RKO (cell line): ENCODE results near the gene TOMM22.

ENCODE experiments used
- DNase-seq: peaks from one replicate; pipeline ENCODE4 v3.0.0-alpha.2; 2016; ENCODE audit warnings: low spot score

Gene TOMM22

GRCh38 chr22:38715176-38715764 lies 33.5 kb downstream of the TOMM22 start:
- DNase-seq: no peak

GRCh38 chr22:38715852-38716251 lies 34.1 kb downstream of the TOMM22 start:
- no peak for DNase-seq

DNA sequence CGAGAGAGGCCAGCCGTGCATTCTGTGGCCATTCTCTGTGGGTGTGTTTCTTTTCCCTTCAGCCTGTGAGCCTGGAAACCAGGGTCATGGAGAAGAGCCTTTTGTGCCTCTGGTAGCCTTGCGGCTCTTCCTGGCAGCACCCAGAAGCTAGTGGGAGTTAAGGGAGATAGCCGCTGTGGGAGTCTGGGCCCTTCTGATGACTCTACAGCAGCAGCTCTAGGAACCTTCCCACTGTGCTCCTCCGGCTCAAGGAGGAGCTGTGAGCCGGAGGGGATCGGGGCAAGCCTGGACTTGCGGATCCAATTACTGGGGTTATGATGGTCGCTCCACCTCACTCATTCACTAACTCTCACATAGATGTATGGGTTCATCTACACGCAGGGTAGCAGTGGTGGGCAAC lies 34.5 kb downstream of the TOMM22 start:
- no peak for DNase-seq

DNA sequence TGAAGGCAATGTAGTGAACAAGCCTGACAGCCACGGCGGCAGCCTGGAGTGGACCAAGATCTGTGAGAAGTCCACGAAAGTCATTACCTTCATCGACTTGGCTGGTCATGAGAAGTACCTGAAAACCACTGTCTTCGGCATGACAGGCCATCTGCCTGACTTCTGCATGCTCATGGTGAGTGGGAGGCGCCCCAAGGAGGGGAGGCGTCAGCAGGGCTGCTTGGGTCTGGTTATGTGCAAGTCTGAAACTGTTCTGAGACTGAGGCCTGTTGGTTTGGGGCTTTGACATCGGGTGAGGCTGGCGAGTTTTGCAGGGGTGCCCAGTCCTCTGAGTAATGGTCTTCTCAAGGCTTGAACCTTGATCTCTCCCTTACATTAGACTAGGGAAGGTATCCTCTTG lies 35.1 kb downstream of the TOMM22 start:
- DNase-seq: no peak

GRCh38 chr22:38717244-38717643 lies 35.5 kb downstream of the TOMM22 start:
- no peak for DNase-seq

GRCh38 chr22:38718414-38718813 lies 36.7 kb downstream of the TOMM22 start:
- peak; percentile 91 for DNase-seq

DNA sequence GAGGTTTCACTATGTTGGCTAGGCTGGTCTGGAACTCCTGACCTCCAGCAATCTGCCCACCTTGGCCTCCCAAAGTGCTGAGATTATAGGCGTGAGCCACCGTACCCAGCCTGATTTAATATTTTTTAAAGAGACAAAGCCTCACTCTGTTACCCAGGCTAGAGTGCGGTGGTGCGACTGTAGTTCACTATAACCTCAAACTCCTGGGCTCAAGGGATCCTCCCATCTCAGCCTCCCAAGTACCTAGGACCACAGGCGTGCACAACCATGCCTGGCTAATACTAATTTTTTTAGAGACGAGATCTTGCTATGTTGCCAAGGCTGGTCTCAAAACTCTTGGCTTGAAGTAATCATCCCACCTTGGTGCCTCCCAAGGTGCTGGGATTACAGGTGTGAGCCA lies 37.4 kb downstream of the TOMM22 start:
- DNase-seq: no peak

DNA sequence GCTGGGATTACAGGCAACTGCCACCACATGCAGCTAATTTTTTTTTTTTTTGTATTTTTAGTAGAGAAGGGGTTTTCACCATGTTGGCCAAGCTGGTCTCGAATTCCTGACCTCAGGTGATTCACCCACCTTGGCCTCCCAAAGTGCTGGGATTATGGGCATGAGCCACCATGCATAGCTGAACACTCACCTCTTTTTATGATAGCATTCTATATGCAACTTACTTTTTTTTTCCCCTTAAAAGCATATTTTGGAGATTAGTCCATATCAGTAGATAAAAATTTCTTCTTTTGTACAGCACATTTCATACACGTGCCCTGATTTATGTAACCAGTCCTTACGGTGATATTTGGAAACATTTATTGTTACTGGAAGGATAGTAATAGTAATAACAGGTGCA lies 38.6 kb downstream of the TOMM22 start:
- DNase-seq: no peak

- no peak for DNase-seq
Measured at GRCh38 chr22:38721551-38721950, 39.8 kb downstream of the TOMM22 start.

GRCh38 chr22:38724176-38724575 lies 42.4 kb downstream of the TOMM22 start:
- DNase-seq: no peak

- peak; percentile 67 for DNase-seq
Measured at GRCh38 chr22:38724926-38725571, 43.3 kb downstream of the TOMM22 start.

GRCh38 chr22:38725900-38726655 lies 44.3 kb downstream of the TOMM22 start:
- no peak for DNase-seq

DNA sequence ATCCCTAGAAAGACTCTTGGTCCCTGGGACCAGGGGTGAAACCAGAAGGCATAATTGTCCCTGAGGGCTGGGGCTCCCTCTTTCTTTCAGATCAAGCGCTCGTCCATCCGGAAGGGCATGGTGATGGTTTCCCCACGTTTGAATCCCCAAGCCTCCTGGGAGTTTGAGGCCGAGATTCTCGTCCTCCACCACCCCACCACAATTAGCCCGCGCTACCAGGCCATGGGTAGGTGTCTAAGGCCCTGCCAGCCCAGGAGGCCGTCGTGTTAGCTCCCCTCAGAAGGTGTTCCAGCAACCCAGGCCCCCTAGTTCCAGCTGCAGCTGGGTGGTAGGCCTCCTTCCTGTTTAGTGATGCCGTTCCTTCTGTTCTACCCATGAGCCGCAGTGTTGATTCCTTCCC lies 45.4 kb downstream of the TOMM22 start:
- DNase-seq: no peak

DNA sequence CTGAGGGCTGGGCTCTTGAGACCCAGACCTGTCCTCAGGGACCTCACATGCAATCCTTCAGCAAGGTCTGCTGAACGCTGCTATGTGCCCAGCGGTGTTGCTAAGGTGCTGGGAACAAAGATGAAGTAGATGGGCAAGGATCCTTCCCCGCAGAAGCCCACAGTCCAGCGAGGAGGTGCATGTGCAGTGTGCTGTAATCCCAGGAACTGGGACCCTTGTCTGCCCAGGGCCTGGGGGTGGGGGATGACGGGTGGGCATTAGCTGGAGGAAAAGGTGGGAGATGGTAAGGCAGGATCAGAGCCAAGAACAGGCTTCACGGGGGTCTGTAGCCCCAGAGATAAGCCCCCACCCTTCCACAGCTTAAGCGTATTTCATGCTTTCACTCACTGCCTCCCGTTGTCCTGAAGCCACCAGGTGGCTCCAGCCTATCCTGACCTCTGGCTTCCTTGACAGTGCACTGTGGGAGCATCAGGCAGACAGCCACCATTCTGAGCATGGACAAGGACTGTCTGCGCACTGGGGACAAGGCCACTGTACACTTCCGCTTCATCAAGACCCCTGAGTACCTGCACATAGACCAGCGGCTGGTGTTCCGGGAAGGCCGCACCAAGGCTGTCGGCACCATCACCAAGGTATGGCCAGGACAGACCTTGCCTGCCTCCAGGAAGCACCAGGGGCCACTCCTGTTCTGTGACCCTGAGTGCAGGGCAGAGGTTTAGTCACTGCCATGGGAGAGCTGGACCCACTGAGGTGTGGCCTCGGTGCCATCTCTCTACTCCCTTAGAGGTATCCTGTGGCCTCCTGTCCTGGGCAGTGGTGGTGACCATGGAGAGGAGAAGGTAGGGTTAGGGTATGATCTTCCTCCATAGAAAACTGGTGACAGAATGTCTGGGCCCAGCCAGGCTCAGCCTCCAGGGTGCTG lies 46.0 kb downstream of the TOMM22 start:
- DNase-seq: no peak

- no peak for DNase-seq
Measured at GRCh38 chr22:38728871-38729796, 47.4 kb downstream of the TOMM22 start.

DNA sequence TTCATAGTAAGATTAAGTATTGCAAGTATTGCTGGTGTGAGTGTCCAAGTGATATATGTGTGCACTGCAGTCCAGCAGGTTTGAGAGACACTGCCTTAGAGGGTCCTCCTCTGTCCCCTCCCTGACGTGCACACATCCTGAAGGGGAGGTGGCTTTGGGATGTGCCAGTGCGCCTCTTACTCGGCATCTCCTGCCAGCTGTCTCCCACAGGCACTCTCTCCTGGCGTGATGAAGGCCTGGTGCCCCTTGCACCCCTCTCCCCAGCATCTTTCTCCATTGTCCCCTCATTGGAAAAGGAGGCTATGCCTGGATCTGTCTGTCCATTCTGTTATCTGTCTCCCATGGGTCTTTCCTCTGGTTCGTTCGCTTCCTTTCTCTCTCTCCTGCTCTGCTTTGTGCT lies 48.2 kb downstream of the TOMM22 start:
- no peak for DNase-seq

DNA sequence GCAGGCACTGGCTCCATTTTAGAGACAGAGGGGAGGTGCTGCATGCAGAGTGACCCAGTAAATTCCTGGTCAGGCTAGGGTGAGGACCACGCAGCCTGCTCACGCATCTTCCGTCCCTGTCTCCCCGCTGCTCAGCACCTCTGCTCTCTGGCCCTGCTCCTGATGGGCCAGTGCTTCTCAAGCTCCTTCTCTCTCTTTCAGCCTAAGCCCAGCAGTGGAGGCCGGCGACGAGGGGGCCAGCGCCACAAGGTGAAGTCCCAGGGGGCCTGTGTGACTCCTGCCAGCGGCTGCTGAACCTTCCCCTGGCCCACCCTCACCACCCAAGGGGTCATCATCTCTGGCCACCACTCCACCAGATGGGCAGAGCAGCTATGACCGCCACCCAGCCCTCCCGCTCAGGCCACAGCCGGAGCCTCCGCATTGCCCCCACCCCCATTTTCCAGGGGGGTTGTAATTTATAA lies 48.7 kb downstream of the TOMM22 start:
- DNase-seq: no peak

GRCh38 chr22:38731703-38732161 lies 50.0 kb downstream of the TOMM22 start:
- DNase-seq: no peak

DNA sequence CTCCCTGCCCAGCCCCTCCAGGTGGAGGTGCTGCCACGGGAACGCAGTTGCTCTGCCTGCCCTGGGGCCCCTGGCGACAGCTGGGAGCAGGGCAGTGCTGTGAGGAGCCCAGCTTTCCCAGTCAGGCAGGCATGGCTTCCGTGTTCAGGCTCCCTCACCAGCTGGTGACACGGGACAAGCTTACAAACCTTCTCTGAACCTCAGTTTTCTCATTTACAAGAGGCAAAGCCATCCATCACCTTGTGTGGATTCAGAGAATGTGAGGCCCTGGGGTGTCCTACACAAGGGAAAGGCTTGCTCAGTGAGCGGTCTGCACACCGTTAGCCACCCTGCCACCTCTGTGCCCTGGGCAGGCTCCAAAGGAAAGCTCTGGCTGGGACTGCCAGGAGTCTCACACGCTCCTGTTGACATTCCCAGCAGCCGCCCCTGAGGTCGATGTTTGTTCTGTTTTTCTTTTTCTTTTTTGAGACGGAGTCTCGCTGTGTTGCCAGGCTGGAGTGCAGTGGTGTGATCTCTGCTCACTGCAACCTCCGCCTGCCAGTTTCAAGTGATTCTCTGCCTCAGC lies 50.6 kb downstream of the TOMM22 start:
- DNase-seq: no peak

- DNase-seq: no peak
Measured at GRCh38 chr22:38733329-38733723, 51.6 kb downstream of the TOMM22 start.
